Keratinocyte (primary cell): ENCODE measurements around the gene ZNF546.

Experiments
- EZH2 ChIP-seq: IDR thresholded peaks from one replicate; pipeline ENCODE4 v1.6.1; 2012; ENCODE audit warnings: inconsistent platforms, mild to moderate bottlenecking, low read length, moderate library complexity
- TF ChIP-seq, protein P1 (sequence below), 3 experiments: IDR thresholded peaks in 1 of 3; conservative IDR thresholded peaks in 1 of 3; optimal IDR thresholded peaks in 1 of 3; 2 replicates in 2 of 3; 3 replicates in 1 of 3; pipeline versions ENCODE3 to v1.5.1; 2011; ENCODE audit warnings: low read length in 3 of 3, mild to moderate bottlenecking in 3 of 3, moderate library complexity in 2 of 3, control low read depth in 1 of 3, inconsistent platforms in 1 of 3; ENCODE audit not compliant: insufficient read depth in 2 of 3; ENCODE audit errors: extremely low read depth in 1 of 3

GRCh38 chr19:40005691-40006272 lies 8.9 kb downstream of the ZNF546 start:
- TF ChIP-seq, protein P1, sequence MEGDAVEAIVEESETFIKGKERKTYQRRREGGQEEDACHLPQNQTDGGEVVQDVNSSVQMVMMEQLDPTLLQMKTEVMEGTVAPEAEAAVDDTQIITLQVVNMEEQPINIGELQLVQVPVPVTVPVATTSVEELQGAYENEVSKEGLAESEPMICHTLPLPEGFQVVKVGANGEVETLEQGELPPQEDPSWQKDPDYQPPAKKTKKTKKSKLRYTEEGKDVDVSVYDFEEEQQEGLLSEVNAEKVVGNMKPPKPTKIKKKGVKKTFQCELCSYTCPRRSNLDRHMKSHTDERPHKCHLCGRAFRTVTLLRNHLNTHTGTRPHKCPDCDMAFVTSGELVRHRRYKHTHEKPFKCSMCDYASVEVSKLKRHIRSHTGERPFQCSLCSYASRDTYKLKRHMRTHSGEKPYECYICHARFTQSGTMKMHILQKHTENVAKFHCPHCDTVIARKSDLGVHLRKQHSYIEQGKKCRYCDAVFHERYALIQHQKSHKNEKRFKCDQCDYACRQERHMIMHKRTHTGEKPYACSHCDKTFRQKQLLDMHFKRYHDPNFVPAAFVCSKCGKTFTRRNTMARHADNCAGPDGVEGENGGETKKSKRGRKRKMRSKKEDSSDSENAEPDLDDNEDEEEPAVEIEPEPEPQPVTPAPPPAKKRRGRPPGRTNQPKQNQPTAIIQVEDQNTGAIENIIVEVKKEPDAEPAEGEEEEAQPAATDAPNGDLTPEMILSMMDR (optimal IDR thresholded peaks at IDR 0.05 in 1 of 3, IDR thresholded peaks at IDR 0.05 in 1 of 3, conservative IDR thresholded peaks at IDR 0.05 in 1 of 3; ENCODE audit: extremely low read depth in 1 of 3, insufficient read depth in 2 of 3, low read length in 3 of 3) = no peak
- no peak for TF ChIP-seq EZH2
